Neural progenitor cell (in vitro differentiated cells): ENCODE data around the gene KDM8. TPM values are rescaled to one million over a fixed set of nuclear protein-coding genes. Genes with fewer than 3 reads are reported as not detected.

ENCODE experiments used
- DNase-seq: peaks from one replicate; pipeline ENCODE4 v3.0.0-alpha.2; 2016; ENCODE audit warnings: low spot score
- H2AFZ ChIP-seq: fragments of 200-600 bp; sonication (generic); replicated peaks from 2 replicates; pipeline ENCODE4 v1.6.1; 2016; ENCODE audit warnings: antibody characterized with exemption
- H3F3A ChIP-seq: fragments of 200-600 bp; sonication (generic); 2 replicates; pipeline ENCODE4 v1.6.1; 2016; ENCODE audit warnings: antibody characterized with exemption, low read depth
- H3K27ac ChIP-seq: fragments of 200-600 bp; sonication (generic); 2 replicates; pipeline ENCODE4 v1.5.1; 2016; ENCODE audit warnings: mild to moderate bottlenecking
- H3K27me3 ChIP-seq: fragments of 200-600 bp; sonication (generic); 2 replicates; pipeline ENCODE4 v1.6.1; 2016; ENCODE audit warnings: mild to moderate bottlenecking, moderate library complexity
- H3K36me3 ChIP-seq: fragments of 200-600 bp; sonication (generic); 2 replicates; pipeline ENCODE4 v1.5.1; 2016
- H3K4me1 ChIP-seq: fragments of 200-600 bp; sonication (generic); 2 replicates; pipeline ENCODE4 v1.6.1; 2016; ENCODE audit warnings: mixed run types
- H3K4me2 ChIP-seq: fragments of 200-600 bp; sonication (generic); 2 replicates; pipeline ENCODE4 v1.6.1; 2016
- H3K4me3 ChIP-seq: fragments of 200-600 bp; sonication (generic); 2 replicates; pipeline ENCODE4 v1.5.1; 2016
- H3K79me2 ChIP-seq: fragments of 200-600 bp; sonication (generic); 2 replicates; pipeline ENCODE4 v1.6.1; 2016; ENCODE audit warnings: low read depth
- H3K9ac ChIP-seq: fragments of 200-600 bp; sonication (generic); 2 replicates; pipeline ENCODE4 v1.6.1; 2016
- H3K9me3 ChIP-seq: fragments of 200-600 bp; sonication (generic); 2 replicates; pipeline ENCODE4 v1.5.1; 2016; ENCODE audit warnings: low read depth
- H4K20me1 ChIP-seq: fragments of 200-600 bp; sonication (generic); 2 replicates; pipeline ENCODE4 v1.6.1; 2016; ENCODE audit warnings: low read depth
- H3K27ac Mint-ChIP-seq: 3 replicates; pipeline ENCODE4 v1.8.0; 2021; ENCODE audit warnings: mixed read lengths
- H3K27me3 Mint-ChIP-seq: 2 replicates; pipeline ENCODE4 v1.8.0; 2022; ENCODE audit warnings: low read depth, mild to moderate bottlenecking, inconsistent platforms, moderate library complexity, mixed read lengths; ENCODE audit not compliant: insufficient read depth
- H3K36me3 Mint-ChIP-seq: 3 replicates; pipeline ENCODE4 v1.8.0; 2021; ENCODE audit warnings: mixed read lengths
- H3K4me1 Mint-ChIP-seq: 3 replicates; pipeline ENCODE4 v1.8.0; 2021; ENCODE audit warnings: mixed read lengths
- H3K4me3 Mint-ChIP-seq: 3 replicates; pipeline ENCODE4 v1.8.0; 2021; ENCODE audit warnings: mild to moderate bottlenecking, moderate library complexity, mixed read lengths
- H3K9me3 Mint-ChIP-seq: 3 replicates; pipeline ENCODE4 v1.8.0; 2020; ENCODE audit warnings: mixed read lengths
- EZH2 ChIP-seq: fragments of 200-600 bp; sonication (generic); IDR thresholded peaks from 2 replicates; pipeline ENCODE4 v1.6.1; 2017; ENCODE audit warnings: antibody characterized with exemption, mild to moderate bottlenecking, moderate library complexity
- EZH2phosphoT487 ChIP-seq: fragments of 200-600 bp; sonication (generic); IDR thresholded peaks from 2 replicates; pipeline ENCODE4 v1.6.1; 2017; ENCODE audit warnings: antibody characterized with exemption
- total RNA-seq: library from RNA; depleted of rRNA; stranded (reverse); fragments of >200 nt; gene quantifications from 2 replicates; pipeline ENCODE4 v1.2.3, GENCODE V29; 2015; ENCODE audit warnings: low replicate concordance
- TF ChIP-seq, protein P1 (sequence below): fragments of 200-600 bp; sonication (generic); IDR thresholded peaks from 2 replicates; pipeline ENCODE4 v1.5.1; 2017; ENCODE audit warnings: antibody characterized with exemption, mild to moderate bottlenecking

Gene KDM8
- total RNA-seq, 1 donor from 2014 or later: 6.5 TPM

DNA sequence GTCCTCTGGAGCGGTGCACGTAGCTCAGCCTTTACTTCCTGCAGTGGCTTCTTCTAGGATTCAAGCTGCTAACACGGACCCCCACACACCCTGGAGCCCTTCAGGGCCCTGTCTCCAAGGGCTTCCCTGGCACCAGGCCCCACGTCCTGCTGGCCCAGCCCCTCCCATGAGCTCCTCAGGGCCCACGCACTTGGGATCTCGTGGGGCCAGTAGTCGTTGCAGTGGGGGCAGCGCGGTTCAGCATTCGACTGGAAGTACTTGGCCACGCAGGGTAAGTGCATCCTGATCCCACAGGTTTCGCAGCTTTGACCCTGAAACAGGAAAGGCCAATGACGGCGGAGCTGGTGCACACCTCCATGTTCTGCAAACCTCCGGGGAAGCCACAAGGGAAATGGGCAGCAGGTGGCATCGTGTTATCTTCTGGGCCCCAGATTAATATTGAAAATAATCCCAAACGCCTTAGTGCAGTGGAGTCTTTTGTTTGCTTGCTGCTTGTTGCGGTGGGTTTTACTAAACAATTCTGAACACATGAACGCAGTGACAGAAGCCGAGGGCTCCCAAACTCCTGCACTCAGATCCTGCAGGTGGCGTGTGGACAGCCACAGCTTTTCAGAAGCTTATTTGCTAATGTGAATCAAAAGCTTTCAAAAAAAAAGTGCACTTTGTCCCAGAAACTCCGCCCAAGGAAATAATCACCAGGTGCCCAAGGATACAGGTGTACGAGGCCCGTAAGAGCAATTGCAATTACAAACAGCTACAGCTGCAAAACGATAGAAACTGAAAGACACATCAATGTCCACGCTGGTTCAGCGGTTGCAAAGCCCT lies 22.4 kb downstream of the KDM8 start:
- H3F3A ChIP-seq: no peaks in the 10 kb centered on the region
- no peak for TF ChIP-seq EZH2phosphoT487
- TF ChIP-seq, protein P1, sequence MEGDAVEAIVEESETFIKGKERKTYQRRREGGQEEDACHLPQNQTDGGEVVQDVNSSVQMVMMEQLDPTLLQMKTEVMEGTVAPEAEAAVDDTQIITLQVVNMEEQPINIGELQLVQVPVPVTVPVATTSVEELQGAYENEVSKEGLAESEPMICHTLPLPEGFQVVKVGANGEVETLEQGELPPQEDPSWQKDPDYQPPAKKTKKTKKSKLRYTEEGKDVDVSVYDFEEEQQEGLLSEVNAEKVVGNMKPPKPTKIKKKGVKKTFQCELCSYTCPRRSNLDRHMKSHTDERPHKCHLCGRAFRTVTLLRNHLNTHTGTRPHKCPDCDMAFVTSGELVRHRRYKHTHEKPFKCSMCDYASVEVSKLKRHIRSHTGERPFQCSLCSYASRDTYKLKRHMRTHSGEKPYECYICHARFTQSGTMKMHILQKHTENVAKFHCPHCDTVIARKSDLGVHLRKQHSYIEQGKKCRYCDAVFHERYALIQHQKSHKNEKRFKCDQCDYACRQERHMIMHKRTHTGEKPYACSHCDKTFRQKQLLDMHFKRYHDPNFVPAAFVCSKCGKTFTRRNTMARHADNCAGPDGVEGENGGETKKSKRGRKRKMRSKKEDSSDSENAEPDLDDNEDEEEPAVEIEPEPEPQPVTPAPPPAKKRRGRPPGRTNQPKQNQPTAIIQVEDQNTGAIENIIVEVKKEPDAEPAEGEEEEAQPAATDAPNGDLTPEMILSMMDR: no peak
- TF ChIP-seq EZH2: no peak
- no peak for DNase-seq
- Mint-ChIP-seq H3K4me3 (no peak overlapping the region), H3K27ac (peak overlapping the region; percentile 63), H3K4me1 (peaks cover 13% of the 10 kb centered on the region), H3K27me3 (peaks cover 5% of the 10 kb centered on the region), H3K9me3 (no peaks in the 10 kb centered on the region), H3K36me3 (no peaks in the 10 kb centered on the region)
- no peak overlapping the region for H3K27ac ChIP-seq
- H2AFZ ChIP-seq: no peak overlapping the region
- no peaks in the 10 kb centered on the region for H4K20me1 ChIP-seq
- H3K9me3 ChIP-seq: no peaks in the 10 kb centered on the region
- H3K27me3 ChIP-seq: no peaks in the 10 kb centered on the region
- H3K9ac ChIP-seq: no peak overlapping the region
- no peaks in the 10 kb centered on the region for H3K4me1 ChIP-seq
- no peak overlapping the region for H3K4me2 ChIP-seq
- H3K36me3 ChIP-seq: no peaks in the 10 kb centered on the region
- H3K4me3 ChIP-seq: no peak overlapping the region
- no peaks in the 10 kb centered on the region for H3K79me2 ChIP-seq

- Histone ChIP-seq H3K79me2 (no peaks in the 10 kb centered on the region), H2AFZ (no peak overlapping the region), H3K9ac (no peak overlapping the region), H3K4me1 (no peaks in the 10 kb centered on the region), H3K27me3 (no peaks in the 10 kb centered on the region), H3K9me3 (no peaks in the 10 kb centered on the region), H4K20me1 (no peaks in the 10 kb centered on the region), H3F3A (no peaks in the 10 kb centered on the region), H3K36me3 (no peaks in the 10 kb centered on the region), H3K4me3 (no peak overlapping the region), H3K27ac (no peak overlapping the region), H3K4me2 (no peak overlapping the region)
- Mint-ChIP-seq H3K36me3 (no peaks in the 10 kb centered on the region), H3K27me3 (peaks cover 6% of the 10 kb centered on the region), H3K27ac (no peak overlapping the region), H3K4me3 (no peak overlapping the region), H3K4me1 (peaks cover 13% of the 10 kb centered on the region), H3K9me3 (no peaks in the 10 kb centered on the region)
- TF ChIP-seq EZH2phosphoT487 (no peak), EZH2 (no peak)
- TF ChIP-seq, protein P1: no peak
- DNase-seq: no peak
These were observed 23.1 kb downstream of the KDM8 start for GRCh38 chr16:27226476-27226875.

DNA sequence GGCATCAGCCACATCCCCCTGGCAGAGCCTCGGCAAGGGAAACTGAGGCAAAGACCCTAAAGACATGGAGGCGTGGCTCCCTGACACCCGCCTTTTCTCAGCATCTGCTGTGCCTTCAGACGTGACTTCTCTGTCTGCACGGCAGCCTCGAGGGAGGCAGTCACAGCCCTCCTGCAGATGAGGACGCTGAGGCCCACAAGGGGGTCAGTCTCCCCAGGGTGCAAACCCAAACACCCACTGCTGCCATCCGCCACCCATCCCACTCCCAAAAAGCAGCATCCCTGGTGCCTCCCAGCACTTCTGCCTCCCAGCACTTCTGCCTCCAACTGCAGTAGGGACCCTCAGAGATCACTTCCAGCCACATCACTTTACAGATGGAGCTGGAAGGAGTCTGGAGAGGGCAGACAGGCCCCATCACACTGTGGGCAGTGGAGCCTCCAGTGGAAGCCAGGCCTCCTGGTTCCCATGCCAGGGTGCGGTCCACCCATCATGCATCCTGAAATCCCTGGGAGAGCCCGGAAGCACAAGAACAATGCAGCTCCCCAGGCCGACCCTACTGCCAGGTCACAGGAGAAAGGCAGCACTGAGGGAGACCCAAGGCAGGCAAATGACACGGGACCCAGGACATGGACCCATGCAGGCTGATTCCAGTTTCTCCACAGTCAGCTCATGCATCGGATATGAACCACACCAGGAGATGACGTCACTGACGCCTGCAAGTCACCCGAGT lies 23.8 kb downstream of the KDM8 start:
- H3K27ac Mint-ChIP-seq: no peak overlapping the region
- DNase-seq: no peak

More for the DNA sequence above, 23.8 kb downstream of the KDM8 start:
- Histone ChIP-seq H3K9me3 (no peaks in the 10 kb centered on the region), H3K4me3 (no peak overlapping the region), H3K9ac (no peak overlapping the region), H2AFZ (no peak overlapping the region), H3K4me1 (no peaks in the 10 kb centered on the region), H3K27me3 (no peaks in the 10 kb centered on the region), H4K20me1 (no peaks in the 10 kb centered on the region), H3K27ac (no peak overlapping the region), H3F3A (no peaks in the 10 kb centered on the region), H3K79me2 (no peaks in the 10 kb centered on the region), H3K36me3 (no peaks in the 10 kb centered on the region), H3K4me2 (no peak overlapping the region)
- Mint-ChIP-seq H3K36me3 (no peaks in the 10 kb centered on the region), H3K4me3 (no peak overlapping the region), H3K4me1 (peaks cover 13% of the 10 kb centered on the region), H3K9me3 (no peaks in the 10 kb centered on the region), H3K27me3 (peaks cover 6% of the 10 kb centered on the region)
- no peak for TF ChIP-seq EZH2phosphoT487
- TF ChIP-seq, protein P1: no peak
- no peak for TF ChIP-seq EZH2
